Activated T-cell treated with anti-CD3 and anti-CD28 coated beads, Interleukin-2, amount 50 U/mL, for 24 hours (primary cell): ENCODE data around the gene PXMP2.
"Not testable (repeated sequence)": the region's sequence is repeated elsewhere in the genome, so short reads cannot be mapped to it uniquely, and the experiment has no call there.

Experiments
- DNase-seq: peaks from one replicate; pipeline ENCODE4 v3.0.0-alpha.2; 2020
- H3K27ac Mint-ChIP-seq: 2 replicates; pipeline ENCODE4 v1.8.0; 2020; ENCODE audit warnings: mild to moderate bottlenecking, mixed read lengths
- H3K27me3 Mint-ChIP-seq: 2 replicates; pipeline ENCODE4 v1.8.0; 2020; ENCODE audit warnings: mixed read lengths
- H3K36me3 Mint-ChIP-seq: 2 replicates; pipeline ENCODE4 v1.8.0; 2020; ENCODE audit warnings: low read depth, mixed read lengths
- H3K4me1 Mint-ChIP-seq: 2 replicates; pipeline ENCODE4 v1.8.0; 2020; ENCODE audit warnings: low read depth, mixed read lengths
- H3K4me3 Mint-ChIP-seq: 2 replicates; pipeline ENCODE4 v1.8.0; 2020; ENCODE audit warnings: mild to moderate bottlenecking, moderate library complexity, mixed read lengths
- H3K9me3 Mint-ChIP-seq: 2 replicates; pipeline ENCODE4 v1.8.0; 2020; ENCODE audit warnings: mixed read lengths

PXMP2 gene

GRCh38 chr12:132730353-132730752 lies 43.0 kb downstream of the PXMP2 start:
- Mint-ChIP-seq H3K27me3 (no peaks in the 10 kb centered on the region), H3K9me3 (no peaks in the 10 kb centered on the region), H3K4me3 (no peak overlapping the region), H3K36me3 (peaks cover 95% of the 10 kb centered on the region), H3K27ac (peak overlapping the region; percentile 54), H3K4me1 (no peaks in the 10 kb centered on the region)
- no peak for DNase-seq

DNA sequence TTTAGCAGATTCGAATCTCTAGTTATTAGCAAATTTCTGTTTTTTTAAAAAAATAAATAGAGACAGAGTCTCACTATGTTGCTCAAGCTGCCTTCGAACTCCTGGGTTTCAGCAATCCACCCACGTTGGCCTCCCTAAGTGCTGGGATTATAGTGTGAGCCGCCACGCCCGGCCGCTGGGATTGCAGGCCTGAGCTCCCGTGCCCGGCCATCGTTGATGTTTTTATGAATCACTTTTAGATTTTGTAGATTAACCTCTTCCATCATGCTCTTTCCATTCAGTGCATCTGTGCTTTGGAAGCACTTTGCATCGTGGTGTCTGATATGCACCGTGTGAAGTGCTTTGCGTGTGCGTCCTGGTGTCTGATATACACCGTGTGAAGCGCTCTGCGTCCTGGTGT lies 44.2 kb downstream of the PXMP2 start:
- H3K9me3 Mint-ChIP-seq, result no peaks in the 10 kb centered on the region
- no peak overlapping the region for H3K4me3 Mint-ChIP-seq
- no peak overlapping the region for H3K27ac Mint-ChIP-seq
- H3K36me3 Mint-ChIP-seq, result peaks cover 95% of the 10 kb centered on the region
- DNase-seq, result no peak
- H3K27me3 Mint-ChIP-seq, result no peaks in the 10 kb centered on the region
- no peaks in the 10 kb centered on the region for H3K4me1 Mint-ChIP-seq

GRCh38 chr12:132734206-132734605 lies 46.8 kb downstream of the PXMP2 start:
- H3K27me3 Mint-ChIP-seq, result no peaks in the 10 kb centered on the region
- no peak overlapping the region for H3K4me3 Mint-ChIP-seq
- no peak for DNase-seq
- H3K27ac Mint-ChIP-seq, result no peak overlapping the region
- no peaks in the 10 kb centered on the region for H3K4me1 Mint-ChIP-seq
- peaks cover 95% of the 10 kb centered on the region for H3K36me3 Mint-ChIP-seq
- no peaks in the 10 kb centered on the region for H3K9me3 Mint-ChIP-seq

- no peak overlapping the region for H3K27ac Mint-ChIP-seq
- H3K9me3 Mint-ChIP-seq, result no peaks in the 10 kb centered on the region
- H3K27me3 Mint-ChIP-seq, result no peaks in the 10 kb centered on the region
- H3K4me1 Mint-ChIP-seq, result no peaks in the 10 kb centered on the region
- DNase-seq, result no peak
- H3K4me3 Mint-ChIP-seq, result no peak overlapping the region
- H3K36me3 Mint-ChIP-seq, result peaks cover 98% of the 10 kb centered on the region
Observed at GRCh38 chr12:132735496-132735895, 48.1 kb downstream of the PXMP2 start.

GRCh38 chr12:132736378-132736777 lies 49.0 kb downstream of the PXMP2 start:
- Mint-ChIP-seq H3K27me3 (no peaks in the 10 kb centered on the region), H3K36me3 (peaks cover 98% of the 10 kb centered on the region), H3K27ac (no peak overlapping the region), H3K4me3 (no peak overlapping the region), H3K9me3 (no peaks in the 10 kb centered on the region), H3K4me1 (no peaks in the 10 kb centered on the region)
- DNase-seq, result no peak

DNA sequence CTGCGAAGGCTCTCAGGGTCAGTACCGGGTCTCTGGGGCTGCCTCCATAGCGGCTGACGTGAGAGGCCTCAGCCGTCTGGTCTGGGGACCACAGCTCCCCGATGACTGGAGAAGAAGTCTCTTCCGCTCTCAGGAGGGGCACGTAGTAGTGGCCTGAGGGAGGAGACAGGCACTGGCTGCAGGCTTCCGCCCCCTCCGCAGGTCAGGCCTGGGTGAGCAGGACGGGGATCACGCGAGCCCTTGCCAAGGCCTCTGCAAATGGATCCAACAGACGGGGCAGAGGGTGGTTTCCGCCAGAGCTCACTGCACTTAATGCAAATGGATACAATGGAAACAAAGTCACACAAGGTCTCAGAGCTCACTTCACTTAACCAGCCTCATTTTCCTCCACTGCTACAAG lies 49.5 kb downstream of the PXMP2 start:
- H3K4me1 Mint-ChIP-seq, result no peaks in the 10 kb centered on the region
- H3K27me3 Mint-ChIP-seq, result no peaks in the 10 kb centered on the region
- DNase-seq, result no peak
- no peak overlapping the region for H3K27ac Mint-ChIP-seq
- no peaks in the 10 kb centered on the region for H3K9me3 Mint-ChIP-seq
- no peak overlapping the region for H3K4me3 Mint-ChIP-seq
- H3K36me3 Mint-ChIP-seq, result peaks cover 98% of the 10 kb centered on the region

GRCh38 chr12:132739600-132740312 lies 52.4 kb downstream of the PXMP2 start:
- Mint-ChIP-seq H3K27me3 (no peaks in the 10 kb centered on the region), H3K27ac (peak overlapping the region; percentile 57), H3K4me1 (peaks cover 12% of the 10 kb centered on the region), H3K4me3 (no peak overlapping the region), H3K36me3 (peaks cover 100% of the 10 kb centered on the region), H3K9me3 (no peaks in the 10 kb centered on the region)
- DNase-seq, result no peak

GRCh38 chr12:132740313-132740646 lies 52.9 kb downstream of the PXMP2 start:
- Mint-ChIP-seq H3K4me3 (no peak overlapping the region), H3K36me3 (peaks cover 100% of the 10 kb centered on the region), H3K4me1 (peaks cover 12% of the 10 kb centered on the region), H3K27me3 (no peaks in the 10 kb centered on the region), H3K9me3 (no peaks in the 10 kb centered on the region), H3K27ac (no peak overlapping the region)
- no peak for DNase-seq

DNA sequence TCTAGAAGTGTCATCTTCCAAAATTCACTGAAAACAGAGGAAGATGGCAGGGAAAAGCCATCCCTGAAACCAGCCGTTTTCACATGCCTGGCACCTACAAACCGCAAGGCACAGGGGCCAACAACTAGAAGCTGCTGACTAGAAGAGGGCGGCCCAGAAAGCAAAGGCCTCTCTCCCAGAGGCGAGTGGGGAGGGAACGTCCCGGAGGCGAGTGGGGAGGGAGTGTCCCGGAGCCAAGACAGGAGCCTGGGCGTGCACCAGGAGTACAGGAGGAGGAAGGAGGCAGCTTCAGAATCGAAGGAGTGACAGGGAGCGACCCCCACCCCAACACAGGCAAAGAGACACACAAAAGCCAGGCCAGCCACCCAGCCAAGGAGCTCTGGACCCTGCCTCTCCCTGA lies 53.3 kb downstream of the PXMP2 start:
- H3K9me3 Mint-ChIP-seq, result no peaks in the 10 kb centered on the region
- H3K27me3 Mint-ChIP-seq, result no peaks in the 10 kb centered on the region
- no peak overlapping the region for H3K4me3 Mint-ChIP-seq
- H3K4me1 Mint-ChIP-seq, result peaks cover 12% of the 10 kb centered on the region
- H3K27ac Mint-ChIP-seq, result no peak overlapping the region
- no peak for DNase-seq
- H3K36me3 Mint-ChIP-seq, result peaks cover 100% of the 10 kb centered on the region

- Mint-ChIP-seq H3K36me3 (peaks cover 100% of the 10 kb centered on the region), H3K9me3 (no peaks in the 10 kb centered on the region), H3K4me1 (peaks cover 12% of the 10 kb centered on the region), H3K27ac (peak overlapping the region; percentile 50), H3K4me3 (no peak overlapping the region), H3K27me3 (no peaks in the 10 kb centered on the region)
- DNase-seq, result no peak
Observed at GRCh38 chr12:132741620-132742019, 54.2 kb downstream of the PXMP2 start.

- H3K27me3 Mint-ChIP-seq, result no peaks in the 10 kb centered on the region
- no peak for DNase-seq
- H3K9me3 Mint-ChIP-seq, result no peaks in the 10 kb centered on the region
- no peak overlapping the region for H3K4me3 Mint-ChIP-seq
- H3K36me3 Mint-ChIP-seq, result peaks cover 100% of the 10 kb centered on the region
- H3K27ac Mint-ChIP-seq, result peak overlapping the region; percentile 36
- peaks cover 12% of the 10 kb centered on the region for H3K4me1 Mint-ChIP-seq
Observed at GRCh38 chr12:132743831-132744230, 56.4 kb downstream of the PXMP2 start.

DNA sequence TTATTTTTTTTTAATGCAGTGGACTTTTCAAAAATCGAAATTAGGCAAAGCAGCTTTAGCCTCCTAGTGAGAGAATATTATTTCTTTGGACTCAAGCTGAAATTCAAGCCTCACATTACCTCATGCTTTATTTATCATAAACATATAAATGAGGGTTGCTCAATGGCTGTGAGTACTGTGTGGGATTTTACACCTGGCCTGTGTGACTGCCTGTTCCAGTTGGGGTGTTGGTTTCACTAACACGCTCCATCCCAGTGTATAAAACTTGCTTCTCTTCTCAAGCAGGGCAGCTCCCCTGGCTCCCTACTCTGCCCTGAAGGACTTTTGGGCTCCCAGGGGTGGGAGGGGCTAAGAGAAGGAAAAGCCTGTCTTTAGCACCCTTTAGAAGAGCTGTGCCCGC lies 59.2 kb downstream of the PXMP2 start:
- DNase-seq, result no peak
- Mint-ChIP-seq H3K4me1 (peaks cover 12% of the 10 kb centered on the region), H3K9me3 (no peaks in the 10 kb centered on the region), H3K27ac (peak overlapping the region; percentile 57), H3K36me3 (peaks cover 97% of the 10 kb centered on the region), H3K4me3 (no peak overlapping the region), H3K27me3 (no peaks in the 10 kb centered on the region)

DNA sequence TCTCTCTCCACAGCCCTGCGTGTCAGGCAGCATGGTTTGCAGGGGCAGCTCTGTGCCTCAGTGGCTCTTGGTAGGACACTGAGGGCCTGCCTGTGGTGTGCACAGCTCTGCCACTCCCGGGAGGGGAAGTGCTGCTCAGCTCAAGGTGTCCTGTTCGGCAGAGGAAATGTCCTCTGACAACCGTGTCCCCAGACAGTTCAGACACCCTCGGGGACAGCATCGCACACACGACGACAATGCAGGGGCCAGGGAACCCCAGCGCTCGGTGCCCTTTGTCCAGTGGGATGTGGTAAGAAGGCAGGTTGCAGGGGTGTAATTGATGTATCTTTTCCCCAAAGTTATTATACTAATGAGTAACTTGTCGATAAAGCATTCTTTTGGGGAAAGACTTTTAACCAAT lies 60.0 kb downstream of the PXMP2 start:
- no peaks in the 10 kb centered on the region for H3K27me3 Mint-ChIP-seq
- peaks cover 97% of the 10 kb centered on the region for H3K36me3 Mint-ChIP-seq
- peaks cover 12% of the 10 kb centered on the region for H3K4me1 Mint-ChIP-seq
- H3K9me3 Mint-ChIP-seq, result no peaks in the 10 kb centered on the region
- DNase-seq, result no peak
- H3K27ac Mint-ChIP-seq, result no peak overlapping the region
- no peak overlapping the region for H3K4me3 Mint-ChIP-seq

DNA sequence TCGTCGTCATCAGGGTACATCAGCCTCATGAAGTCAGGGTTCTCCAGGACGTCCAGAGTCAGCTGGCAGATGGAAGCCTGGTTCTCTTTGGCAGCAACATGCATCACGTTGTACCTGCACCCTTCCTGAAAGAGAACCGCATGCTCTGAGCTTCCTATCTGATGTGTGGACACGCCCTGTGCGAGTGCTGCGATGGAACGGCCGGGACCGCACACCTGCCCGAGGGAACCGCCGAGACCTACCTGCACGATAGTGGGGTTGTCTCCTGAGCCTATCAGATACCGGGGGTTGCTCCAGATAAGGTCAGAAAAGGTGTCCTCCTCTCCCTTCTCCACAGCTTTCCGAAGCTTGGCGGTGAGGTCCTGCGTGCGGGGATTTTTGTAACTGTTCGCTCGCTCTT lies 60.5 kb downstream of the PXMP2 start:
- no peaks in the 10 kb centered on the region for H3K27me3 Mint-ChIP-seq
- no peak overlapping the region for H3K4me3 Mint-ChIP-seq
- no peak for DNase-seq
- peaks cover 97% of the 10 kb centered on the region for H3K36me3 Mint-ChIP-seq
- H3K9me3 Mint-ChIP-seq, result no peaks in the 10 kb centered on the region
- peaks cover 7% of the 10 kb centered on the region for H3K4me1 Mint-ChIP-seq
- H3K27ac Mint-ChIP-seq, result no peak overlapping the region

- Mint-ChIP-seq H3K27me3 (no peaks in the 10 kb centered on the region), H3K36me3 (peaks cover 97% of the 10 kb centered on the region), H3K27ac (no peak overlapping the region), H3K4me3 (no peak overlapping the region), H3K4me1 (peaks cover 6% of the 10 kb centered on the region), H3K9me3 (no peaks in the 10 kb centered on the region)
- DNase-seq, result no peak
Observed at GRCh38 chr12:132748319-132748718, 60.9 kb downstream of the PXMP2 start.

- Mint-ChIP-seq H3K36me3 (peaks cover 93% of the 10 kb centered on the region), H3K4me1 (peaks cover 23% of the 10 kb centered on the region)
- not testable (repeated sequence) for H3K9me3 Mint-ChIP-seq, H3K27me3 Mint-ChIP-seq, DNase-seq, H3K27ac Mint-ChIP-seq, H3K4me3 Mint-ChIP-seq
Observed at GRCh38 chr12:132753670-132754069, 66.3 kb downstream of the PXMP2 start.
